ENCODE results near the gene HHIP.

The HHIP gene

DNA sequence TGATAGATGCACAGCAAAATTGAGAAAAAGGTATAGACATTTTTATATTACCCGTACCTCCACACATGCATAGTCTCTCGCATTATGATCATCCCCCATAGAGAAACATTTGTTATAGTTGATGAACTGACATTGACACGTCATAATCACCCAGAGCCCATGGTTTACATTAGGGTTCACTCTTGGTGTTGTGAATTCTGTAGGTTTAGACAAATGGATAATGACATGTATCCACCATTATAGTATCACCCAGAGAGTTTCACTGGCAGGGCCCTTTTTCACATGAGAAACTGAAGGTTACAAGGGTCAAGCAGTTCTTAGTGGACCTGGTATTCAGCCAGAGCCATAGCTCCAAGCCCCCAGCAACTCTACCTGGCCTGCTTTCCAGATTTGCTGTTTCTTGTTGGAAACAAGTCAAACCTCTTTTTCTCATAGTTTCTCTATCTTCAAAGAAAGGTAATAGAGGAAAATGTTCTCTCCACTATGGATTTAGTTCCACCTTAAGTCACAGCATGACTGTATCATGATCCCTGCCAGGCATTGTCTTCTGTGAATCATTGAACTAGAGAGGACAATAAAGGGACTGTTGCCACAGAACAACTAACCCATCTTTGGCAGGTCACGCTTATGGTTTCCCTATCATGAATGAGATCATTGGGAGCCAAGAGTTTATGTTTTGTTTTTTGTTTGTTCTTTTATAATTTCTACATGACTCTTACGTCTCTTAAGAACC is 64.0 kb downstream of the HHIP start:
- no peak for DNase-seq

DNA sequence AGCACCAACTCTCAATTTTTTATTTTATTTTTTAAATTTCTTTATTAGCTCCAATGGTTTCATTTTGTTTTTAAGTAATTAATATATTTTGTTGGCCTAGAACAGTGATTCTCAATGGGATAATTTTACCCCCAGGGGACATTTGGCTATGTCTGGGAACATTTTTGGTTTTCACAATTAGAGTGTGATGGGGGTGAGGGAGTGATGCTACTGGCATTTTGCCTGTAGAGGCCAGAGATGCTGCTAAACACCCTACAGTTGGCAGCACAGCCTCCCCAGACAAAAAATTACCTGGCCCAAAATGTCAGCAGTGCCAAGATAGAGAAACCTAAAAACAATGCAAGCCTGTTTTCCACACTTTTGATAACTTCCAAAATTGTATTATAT is 64.6 kb downstream of the HHIP start:
- no peak for DNase-seq

DNA sequence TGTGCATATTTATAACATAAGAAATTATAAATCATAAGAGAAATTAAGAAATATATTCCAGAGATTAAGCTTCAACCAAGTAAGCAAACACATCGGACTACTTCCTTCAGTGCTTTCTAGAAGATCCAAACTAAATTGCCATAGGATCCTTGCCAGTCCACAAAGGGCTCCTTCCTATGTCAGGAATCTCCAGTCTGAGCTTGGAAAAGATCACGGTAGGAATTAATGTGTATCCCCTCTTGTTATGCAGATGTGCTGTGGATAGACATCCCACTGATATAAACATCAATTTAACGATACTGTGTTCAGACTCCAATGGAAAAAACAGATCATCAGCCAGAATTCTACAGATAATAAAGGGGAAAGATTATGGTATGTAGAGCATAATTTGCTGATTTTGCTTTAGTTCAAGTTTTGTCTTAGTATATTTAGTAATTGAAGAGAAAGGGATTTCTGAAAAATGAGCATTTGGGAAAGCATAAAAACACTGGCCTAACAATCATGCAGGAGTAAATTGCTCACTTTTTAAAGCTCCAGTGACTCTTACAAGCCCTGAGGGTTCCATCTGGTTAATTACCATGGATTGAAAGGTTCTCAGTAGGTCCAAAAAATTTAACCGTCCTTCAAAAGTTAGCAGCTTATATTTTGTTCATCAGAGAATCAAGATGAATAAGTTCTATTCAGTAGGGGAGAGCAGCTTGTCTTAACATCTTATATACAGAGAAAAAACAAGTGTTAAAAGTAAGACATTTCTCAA is 65.9 kb downstream of the HHIP start:
- no peak for DNase-seq

DNA sequence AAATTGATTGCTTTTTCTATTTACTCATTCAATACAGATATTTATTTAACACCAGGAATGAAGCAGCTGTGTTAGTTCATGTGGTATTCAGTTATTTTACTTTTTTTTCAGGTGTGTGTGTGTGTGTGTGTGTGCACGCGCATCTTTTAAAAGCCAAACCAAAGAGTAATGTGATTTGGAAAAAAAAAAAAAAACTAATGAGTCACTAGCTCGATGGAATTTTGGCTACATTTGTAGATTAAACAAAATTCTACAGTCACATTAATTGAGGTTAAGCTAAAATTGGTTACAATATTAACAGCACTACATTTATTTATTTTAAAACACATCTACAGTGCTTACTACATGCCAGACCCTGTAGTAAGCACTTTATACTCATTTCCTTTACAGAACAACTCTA is 66.8 kb downstream of the HHIP start:
- DNase-seq = no peak

DNA sequence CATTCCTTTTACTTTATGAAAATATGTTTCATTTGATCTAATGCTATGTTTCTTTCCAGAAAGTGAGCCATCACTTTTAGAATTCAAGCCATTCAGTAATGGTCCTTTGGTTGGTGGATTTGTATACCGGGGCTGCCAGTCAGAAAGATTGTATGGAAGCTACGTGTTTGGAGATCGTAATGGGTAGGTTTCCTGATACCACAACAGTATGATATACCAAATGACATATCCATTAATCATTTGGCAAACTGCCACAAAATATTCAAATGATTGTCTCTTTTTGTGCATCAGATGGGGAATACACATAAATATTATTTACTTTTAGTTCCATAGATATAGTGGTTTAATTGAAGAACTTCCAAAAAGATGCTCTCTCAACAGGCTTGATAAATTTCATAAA is 68.2 kb downstream of the HHIP start:
- no peak for DNase-seq

DNA sequence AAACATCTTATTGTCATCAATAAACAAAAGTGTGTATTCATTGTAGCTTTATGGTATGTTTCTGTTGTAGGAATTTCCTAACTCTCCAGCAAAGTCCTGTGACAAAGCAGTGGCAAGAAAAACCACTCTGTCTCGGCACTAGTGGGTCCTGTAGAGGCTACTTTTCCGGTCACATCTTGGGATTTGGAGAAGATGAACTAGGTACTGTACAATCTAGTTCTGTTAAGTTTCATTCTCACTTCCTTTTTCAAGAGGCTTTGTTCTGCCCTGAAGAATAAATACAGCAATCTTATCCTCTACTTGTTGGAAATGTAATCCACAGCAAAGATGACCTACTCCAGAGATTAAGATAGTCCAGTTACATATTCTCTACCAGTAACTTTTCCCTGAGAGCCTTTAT is 69.3 kb downstream of the HHIP start:
- DNase-seq = no peak

DNA sequence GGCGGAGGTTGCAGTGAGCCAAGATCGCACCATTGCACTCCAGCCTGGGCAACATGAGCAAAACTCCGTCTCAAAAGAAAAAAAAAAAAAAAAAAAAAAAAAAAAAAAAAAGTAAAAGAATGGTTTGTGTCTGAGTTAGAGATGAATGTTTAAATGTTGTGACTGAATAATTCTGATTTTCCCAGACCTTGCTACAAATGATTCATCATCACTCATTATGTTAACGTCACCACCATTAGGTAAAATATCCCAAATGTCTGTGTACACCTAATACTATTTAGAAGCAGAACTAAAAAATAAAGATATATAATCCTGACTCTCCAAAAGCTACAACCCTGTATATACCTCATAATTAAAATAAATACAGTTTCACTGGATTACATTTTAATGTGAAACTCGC is 70.8 kb downstream of the HHIP start:
- DNase-seq = no peak

DNA sequence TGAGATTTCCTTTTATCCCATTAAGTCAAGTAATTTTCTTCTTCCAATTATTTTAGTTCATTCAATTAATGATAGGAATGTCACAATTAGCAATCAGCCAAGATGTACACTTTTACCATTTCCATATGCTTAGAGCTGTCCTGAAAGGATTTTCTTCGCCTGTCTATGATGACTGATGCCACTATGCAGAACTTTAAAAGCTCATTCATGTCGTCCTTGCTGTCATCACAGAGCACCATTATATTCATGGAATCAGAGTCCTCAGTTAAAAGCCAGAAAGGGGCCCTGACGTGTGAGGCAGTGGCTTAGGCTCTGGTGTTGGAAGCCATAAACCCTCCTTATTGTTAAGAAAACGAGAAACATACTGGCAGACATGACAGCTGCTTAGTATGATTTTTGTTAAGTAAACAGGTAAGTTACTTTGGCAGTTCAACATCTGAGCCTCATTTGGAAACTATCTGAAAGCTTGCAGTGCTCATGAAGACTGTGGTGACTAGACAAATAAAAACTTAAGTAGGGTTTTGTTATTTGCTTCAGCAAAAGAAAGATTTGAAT is 73.1 kb downstream of the HHIP start:
- no peak for DNase-seq

DNA sequence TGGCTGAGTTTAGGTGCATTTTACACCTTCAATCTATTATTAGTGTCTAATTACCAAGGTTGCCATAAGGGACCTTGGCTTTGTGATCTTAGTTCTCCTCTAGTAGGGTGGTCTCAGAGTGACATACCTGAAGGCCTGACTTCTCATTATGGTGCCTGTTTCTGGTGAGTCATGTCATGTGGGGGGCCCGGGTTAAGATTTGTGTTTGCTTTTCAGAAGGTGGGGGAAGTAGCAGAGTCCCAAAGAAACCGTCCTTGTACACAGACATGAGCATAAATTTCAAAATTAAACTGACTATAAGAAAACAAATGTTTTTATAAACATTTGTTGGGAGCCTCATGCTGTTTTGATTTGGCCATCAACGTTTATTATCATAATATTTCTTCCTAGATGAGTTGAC is 74.5 kb downstream of the HHIP start:
- no peak for DNase-seq

DNA sequence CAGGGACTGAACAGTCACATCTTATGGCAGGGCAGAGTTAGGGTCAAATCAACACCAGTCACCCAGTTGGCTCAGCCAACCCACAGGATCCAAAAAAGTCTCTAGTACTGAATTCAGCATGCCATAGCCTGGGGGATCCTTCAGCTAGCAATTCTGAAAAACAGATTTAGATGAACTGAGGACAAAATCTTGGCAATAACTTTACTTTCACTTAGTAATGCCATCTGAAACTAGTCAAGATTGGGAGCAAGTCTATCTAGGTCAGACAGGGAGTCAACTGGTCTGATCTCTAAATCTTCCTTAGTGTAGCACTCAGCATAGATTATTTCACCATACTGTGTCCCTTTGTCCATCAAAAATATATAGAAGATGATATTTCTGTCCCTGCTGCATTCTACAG is 76.0 kb downstream of the HHIP start:
- DNase-seq = no peak

DNA sequence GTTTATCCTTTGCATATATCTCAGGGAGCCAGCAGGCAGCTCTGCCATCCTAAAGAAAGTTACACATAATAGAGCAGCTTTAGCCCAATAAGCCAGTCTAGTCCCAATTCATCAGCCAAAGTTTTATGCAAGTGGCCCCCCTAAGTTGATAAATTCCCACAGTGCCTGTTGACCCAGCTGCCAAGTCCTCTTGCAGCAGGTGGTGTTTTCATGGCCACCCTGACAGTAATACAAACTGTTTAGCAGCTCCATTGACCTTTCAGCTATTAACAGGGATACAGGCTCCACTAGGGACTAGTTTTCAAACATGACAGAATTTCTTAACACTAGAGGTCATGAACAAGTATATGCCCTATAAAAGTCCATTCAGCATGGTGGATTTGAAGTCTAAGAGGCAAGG is 77.5 kb downstream of the HHIP start:
- no peak for DNase-seq

DNA sequence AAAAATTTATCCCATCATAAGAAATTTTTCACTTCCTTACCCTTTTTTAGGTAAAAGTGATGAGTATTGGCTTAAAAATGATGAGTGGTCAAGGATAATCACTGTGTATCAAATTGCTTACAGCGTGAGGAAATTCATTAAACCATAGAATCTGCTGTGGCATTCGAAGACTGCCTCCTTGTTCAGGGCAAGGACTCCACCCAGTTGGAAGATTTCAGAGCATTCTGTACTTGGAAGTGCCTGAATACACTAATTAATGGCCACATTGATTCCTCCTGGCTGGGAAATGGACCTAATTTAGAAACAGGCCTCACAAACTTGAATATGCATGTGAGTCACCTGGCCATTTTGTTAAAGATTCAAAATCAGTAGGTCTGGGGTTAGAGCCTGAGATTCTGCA is 83.2 kb downstream of the HHIP start:
- DNase-seq = no peak

DNA sequence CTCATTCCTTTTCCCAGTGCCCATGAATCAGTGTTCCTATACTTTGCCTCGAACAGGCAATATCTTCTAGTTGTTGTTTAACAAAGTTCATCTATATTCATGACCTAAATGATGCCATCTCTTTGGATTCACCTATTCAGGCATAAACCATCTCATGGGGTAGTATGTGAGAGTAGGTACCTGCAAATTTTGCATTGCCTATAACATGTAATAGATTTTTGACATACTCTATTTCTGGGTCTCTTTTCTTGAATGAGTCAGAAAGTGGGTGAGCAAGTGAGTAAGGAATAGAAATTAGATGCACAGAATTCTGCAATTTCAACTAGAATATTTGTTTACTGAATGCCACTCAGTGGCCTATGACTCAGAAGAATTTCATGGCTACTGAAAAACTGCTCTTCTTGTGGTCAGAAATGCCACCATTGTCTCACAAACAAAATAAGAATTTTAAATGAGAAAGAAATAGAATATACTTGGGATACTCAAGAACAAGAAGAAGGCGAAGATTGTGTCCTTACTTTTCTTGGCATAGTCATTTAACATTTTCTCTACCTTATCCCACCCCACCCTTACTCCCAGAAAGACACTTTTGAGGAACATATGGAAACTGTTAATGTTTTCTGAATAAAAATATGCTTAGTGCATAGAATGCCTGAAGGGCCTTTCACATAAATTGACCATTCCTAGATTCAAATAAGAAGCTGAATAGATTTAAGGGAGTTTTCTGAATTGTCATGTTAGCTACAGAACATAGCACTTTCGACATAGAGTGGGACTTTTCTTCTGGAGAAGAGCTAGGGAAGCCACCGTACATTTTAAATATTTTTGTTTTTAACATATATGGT is 86.8 kb downstream of the HHIP start:
- DNase-seq = no peak

DNA sequence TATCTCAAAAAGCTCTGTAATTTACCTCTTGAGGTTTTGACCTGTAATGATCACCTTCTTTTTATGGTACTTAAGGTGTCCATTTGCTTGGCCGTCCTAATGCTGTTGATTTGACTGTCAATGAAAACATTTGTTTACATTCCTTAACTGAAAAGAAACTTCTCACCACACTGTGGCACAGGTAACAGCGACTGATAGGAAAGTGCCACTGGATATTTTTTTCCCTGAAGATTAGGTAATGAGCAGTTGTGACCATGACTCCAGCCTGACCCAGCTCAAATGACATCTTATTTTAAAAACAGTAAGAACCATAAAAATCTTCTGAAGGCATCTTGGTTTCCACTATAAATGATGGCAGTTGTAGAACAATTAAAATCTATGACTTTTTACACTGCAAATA is 87.6 kb downstream of the HHIP start:
- no peak for DNase-seq

DNA sequence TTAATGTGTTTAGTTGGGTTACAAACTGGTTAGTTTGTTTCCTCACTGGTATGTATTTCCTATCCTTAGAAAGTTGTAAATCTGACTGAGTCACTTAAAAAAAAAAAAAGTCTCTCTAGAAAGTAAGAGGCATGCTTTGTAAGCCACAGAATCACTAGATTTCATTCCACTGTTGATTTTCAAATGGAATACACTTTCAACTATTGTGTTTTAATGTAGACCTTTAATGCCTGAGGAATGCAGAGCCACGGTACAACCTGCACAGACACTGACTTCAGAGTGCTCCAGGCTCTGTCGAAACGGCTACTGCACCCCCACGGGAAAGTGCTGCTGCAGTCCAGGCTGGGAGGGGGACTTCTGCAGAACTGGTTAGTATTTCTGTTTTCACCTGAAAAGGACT is 88.6 kb downstream of the HHIP start:
- DNase-seq = no peak

DNA sequence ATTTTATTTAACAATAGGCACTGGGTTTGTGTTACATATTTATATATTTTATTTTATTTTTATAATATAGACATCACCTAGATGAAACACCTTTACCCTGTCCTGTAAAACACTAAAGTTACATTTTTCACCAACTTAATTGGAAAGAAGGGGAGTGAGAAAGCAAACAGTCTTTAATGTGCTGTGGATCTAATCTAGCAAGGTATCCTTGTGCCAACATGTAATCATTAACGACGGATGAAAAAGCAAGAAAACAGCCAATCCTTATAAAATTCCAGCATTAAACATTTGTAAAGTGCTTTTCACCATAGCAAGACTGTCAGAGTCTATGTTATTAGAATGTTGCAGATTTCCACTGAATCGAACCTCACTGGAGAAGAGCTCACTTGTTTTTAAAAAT is 92.7 kb downstream of the HHIP start:
- DNase-seq = no peak

DNA sequence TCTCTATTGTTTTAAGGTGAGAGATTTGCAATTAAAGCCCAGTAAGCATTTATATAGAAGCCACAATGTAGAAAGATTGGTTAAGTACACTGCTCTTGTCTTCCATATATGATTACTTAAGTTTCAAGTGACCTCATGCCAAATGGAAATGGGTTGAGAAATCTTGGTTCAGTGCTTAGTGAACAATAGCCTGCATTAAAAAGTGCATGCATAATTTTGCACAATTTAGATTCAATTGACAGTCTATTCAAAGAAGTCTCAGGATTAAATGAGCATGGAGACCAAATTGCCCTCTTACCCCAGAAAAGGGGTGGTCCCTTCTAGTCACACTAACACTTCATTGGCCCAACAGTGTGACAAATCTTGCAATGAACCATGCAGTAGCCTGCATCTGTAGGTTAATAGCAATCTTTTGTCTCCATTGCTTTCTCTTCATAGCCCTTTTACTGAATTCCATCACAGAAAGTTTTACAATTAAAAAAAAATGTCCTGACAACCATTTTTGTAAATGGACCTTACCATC is 93.6 kb downstream of the HHIP start:
- no peak for DNase-seq

DNA sequence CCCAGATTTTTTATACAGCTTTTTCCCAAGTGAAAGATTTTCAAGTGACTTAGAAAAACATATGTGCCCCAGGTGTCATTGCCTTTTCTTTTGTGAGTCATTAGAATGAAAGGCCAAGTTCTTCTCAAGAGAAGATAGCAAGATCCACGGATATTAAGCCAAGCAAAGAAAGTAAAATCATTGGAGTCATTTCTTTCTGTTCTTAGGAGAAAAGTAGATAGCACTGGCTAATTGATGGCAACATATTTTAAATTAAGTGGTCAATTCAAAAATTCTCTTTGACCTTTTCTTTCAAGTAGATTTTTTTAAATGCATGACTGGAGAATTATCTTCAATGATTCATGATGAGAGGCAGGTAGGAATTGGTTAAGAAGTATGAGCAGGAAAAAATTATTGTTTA is 94.4 kb downstream of the HHIP start:
- DNase-seq = no peak

DNA sequence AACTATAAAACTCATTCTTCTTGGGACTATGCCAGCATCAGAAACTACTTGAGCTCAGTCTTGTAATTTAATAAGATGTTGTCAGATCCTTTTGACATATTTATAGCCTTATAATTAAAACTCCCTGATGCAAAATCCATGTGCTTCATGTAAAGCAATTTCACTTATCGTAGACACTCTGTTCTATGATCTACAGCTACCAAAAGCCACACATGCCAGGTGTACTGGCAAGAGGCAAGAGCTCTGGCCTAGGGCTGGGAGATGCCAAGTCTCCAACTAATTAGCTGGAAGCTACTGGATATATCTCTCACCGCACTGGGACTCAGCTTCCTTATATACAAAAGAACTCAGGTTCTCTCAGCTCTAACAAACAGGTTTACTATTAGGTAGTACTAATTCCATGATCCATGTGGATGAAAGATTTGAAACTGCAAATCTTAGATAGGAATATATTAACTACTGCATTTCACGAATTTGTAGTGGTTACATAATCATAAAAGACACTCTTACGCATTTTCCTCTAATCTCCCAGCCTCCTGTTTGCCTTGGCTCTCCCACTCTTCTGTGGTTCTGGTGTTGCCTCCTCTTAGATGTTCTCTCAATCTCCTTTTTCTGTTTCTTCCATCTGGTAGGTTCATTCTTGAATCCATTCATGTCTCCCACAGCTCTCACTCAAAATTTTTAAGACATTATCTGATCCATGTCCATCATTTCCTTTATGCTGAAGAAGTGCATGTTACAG is 103.0 kb downstream of the HHIP start:
- no peak for DNase-seq

DNA sequence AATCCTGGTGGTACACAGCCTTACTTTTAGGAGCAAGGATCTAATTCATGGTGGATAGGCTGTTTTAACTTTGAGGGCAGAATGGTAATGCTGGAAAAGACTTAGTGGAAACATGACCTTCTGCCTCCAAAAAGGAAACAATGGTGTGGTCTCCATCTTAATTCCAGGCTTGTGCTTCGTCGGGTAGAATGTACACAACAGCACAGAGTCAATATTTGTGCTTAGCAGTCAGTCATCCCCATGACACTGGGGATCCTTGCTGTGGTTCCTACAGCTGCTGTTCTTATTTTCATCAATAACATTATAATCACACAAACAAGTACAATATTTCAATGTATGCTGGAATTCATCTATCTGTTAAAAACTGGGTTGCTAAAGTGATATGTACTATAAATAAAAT is 104.4 kb downstream of the HHIP start:
- no peak for DNase-seq

DNA sequence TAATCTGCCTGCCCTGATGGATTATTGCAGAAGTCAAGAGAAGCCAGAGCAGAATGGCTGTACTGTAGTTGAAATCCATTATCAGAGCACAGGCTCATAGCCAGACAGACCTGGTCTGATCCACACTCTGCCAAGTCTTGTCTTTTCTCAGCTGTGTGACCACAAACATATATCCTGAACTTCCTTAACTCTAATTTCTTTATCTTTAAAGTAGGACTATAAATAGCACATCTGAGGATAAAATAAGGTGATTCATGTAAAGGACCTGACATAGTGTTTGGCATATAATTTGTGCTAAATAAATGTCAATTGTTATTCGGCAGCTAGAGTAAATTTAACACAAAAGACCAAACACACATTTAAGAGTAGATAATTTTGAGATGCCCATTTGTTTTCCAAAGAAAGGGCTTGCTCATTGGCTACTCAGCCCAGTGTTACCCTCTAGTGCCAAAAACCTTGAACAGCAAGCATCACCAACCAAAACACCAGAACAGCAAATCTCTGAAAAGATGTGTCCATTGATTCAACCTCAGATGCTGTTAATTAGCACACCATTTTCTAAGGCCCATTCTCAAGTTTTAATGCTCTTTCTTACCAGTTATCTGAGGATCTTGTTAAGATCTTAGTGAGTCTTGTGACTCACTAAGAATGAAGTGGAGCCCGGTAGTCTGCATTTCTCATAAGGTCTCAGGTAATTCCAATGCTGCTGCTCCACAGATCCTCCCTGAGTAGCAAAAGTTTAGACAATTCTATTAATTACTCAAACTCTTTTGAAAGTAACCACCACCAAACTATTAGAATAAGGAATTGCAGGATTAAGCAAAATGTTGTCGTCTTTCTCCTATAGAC is 108.8 kb downstream of the HHIP start:
- no peak for DNase-seq

DNA sequence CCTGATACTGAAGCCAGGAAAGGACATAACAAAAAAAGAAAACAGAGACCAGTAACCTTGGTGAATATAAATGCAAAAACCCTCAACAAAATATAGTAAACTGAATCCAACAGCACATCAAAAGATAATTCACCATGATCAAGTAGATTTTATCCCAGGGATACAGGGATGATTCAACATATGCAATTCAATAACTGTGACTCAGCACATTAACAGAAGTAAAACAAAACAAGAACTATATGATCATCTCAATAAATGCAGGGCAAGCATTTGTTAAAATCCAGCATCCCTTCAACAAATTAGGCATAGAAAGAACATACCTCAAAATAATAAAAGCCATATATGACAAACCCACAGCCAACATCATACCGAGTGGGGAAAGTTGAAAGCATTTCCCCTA is 112.0 kb downstream of the HHIP start:
- no peak for DNase-seq
